Ishikawa (cell line): ENCODE data around the gene FAM180A.

Source experiments
- CEBPB ChIP-seq: IDR thresholded peaks from 2 replicates; pipeline ENCODE4 v1.6.1; 2012
- CREB1 ChIP-seq: IDR thresholded peaks from 2 replicates; pipeline ENCODE4 v1.6.1; 2012; ENCODE audit warnings: low read depth
- EGR1 ChIP-seq: IDR thresholded peaks from 2 replicates; pipeline ENCODE4 v1.6.1; 2012
- EP300 ChIP-seq: IDR thresholded peaks from 2 replicates; pipeline ENCODE4 v1.6.1; 2012; ENCODE audit warnings: borderline replicate concordance
- FOXM1 ChIP-seq: IDR thresholded peaks from 2 replicates; pipeline ENCODE4 v1.6.1; 2012; ENCODE audit warnings: low read depth, borderline replicate concordance
- NFIC ChIP-seq: IDR thresholded peaks from 2 replicates; pipeline ENCODE4 v1.6.1; 2012
- RAD21 ChIP-seq: IDR thresholded peaks from 2 replicates; pipeline ENCODE4 v1.6.1; 2012; ENCODE audit warnings: low read depth
- TAF1 ChIP-seq: IDR thresholded peaks from 2 replicates; pipeline ENCODE4 v1.6.1; 2012; ENCODE audit warnings: low read depth, mild to moderate bottlenecking
- TCF12 ChIP-seq: IDR thresholded peaks from 2 replicates; pipeline ENCODE4 v1.6.1; 2012; ENCODE audit warnings: low read depth
- TEAD4 ChIP-seq: IDR thresholded peaks from 2 replicates; pipeline ENCODE4 v1.6.1; 2012
- YY1 ChIP-seq: IDR thresholded peaks from 2 replicates; pipeline ENCODE4 v1.6.1; 2012; ENCODE audit warnings: low read depth
- ZBTB7A ChIP-seq: IDR thresholded peaks from 2 replicates; pipeline ENCODE4 v1.6.1; 2012; ENCODE audit warnings: low read depth
- TF ChIP-seq, protein P1 (sequence below): IDR thresholded peaks from 2 replicates; pipeline ENCODE4 v1.6.1; 2012
- TF ChIP-seq, protein P2 (sequence below): IDR thresholded peaks from 2 replicates; pipeline ENCODE4 v1.6.1; 2012; ENCODE audit warnings: low read depth, mild to moderate bottlenecking
- TF ChIP-seq, protein P3 (sequence below): IDR thresholded peaks from 2 replicates; pipeline ENCODE4 v1.6.1; 2012

Gene FAM180A

DNA sequence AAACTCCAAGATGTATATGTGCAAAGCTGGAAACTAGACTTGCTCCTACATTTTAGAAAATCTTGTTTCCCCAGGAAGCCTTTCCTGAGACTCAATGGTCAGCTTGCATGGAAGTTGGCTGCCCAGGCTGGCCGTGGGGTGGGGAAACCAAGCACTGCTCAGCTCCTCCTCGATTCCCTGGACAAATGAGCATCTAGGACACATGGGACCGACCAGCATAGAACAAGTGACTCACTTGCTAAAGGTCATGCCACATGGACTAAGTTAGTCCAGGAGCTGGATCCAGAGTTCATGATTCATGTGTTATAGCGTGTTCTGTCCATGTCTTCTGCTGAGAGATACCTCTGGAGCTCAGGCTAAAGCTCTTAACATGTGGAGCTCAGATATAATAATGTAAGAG is 6.2 kb downstream of the FAM180A start:
- no peak for TF ChIP-seq EP300
- TF ChIP-seq, protein P1, sequence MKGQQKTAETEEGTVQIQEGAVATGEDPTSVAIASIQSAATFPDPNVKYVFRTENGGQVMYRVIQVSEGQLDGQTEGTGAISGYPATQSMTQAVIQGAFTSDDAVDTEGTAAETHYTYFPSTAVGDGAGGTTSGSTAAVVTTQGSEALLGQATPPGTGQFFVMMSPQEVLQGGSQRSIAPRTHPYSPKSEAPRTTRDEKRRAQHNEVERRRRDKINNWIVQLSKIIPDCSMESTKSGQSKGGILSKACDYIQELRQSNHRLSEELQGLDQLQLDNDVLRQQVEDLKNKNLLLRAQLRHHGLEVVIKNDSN, result no peak
- no peak for TF ChIP-seq TCF12
- TF ChIP-seq CEBPB, result no peak
- no peak for TF ChIP-seq EGR1
- no peak for TF ChIP-seq TAF1
- TF ChIP-seq YY1, result no peak
- TF ChIP-seq FOXM1, result no peak
- TF ChIP-seq ZBTB7A, result no peak
- TF ChIP-seq NFIC, result no peak
- no peak for TF ChIP-seq TEAD4
- no peak for TF ChIP-seq CREB1
- TF ChIP-seq, protein P2, sequence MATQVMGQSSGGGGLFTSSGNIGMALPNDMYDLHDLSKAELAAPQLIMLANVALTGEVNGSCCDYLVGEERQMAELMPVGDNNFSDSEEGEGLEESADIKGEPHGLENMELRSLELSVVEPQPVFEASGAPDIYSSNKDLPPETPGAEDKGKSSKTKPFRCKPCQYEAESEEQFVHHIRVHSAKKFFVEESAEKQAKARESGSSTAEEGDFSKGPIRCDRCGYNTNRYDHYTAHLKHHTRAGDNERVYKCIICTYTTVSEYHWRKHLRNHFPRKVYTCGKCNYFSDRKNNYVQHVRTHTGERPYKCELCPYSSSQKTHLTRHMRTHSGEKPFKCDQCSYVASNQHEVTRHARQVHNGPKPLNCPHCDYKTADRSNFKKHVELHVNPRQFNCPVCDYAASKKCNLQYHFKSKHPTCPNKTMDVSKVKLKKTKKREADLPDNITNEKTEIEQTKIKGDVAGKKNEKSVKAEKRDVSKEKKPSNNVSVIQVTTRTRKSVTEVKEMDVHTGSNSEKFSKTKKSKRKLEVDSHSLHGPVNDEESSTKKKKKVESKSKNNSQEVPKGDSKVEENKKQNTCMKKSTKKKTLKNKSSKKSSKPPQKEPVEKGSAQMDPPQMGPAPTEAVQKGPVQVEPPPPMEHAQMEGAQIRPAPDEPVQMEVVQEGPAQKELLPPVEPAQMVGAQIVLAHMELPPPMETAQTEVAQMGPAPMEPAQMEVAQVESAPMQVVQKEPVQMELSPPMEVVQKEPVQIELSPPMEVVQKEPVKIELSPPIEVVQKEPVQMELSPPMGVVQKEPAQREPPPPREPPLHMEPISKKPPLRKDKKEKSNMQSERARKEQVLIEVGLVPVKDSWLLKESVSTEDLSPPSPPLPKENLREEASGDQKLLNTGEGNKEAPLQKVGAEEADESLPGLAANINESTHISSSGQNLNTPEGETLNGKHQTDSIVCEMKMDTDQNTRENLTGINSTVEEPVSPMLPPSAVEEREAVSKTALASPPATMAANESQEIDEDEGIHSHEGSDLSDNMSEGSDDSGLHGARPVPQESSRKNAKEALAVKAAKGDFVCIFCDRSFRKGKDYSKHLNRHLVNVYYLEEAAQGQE, result no peak
- no peak for TF ChIP-seq RAD21
- TF ChIP-seq, protein P3, sequence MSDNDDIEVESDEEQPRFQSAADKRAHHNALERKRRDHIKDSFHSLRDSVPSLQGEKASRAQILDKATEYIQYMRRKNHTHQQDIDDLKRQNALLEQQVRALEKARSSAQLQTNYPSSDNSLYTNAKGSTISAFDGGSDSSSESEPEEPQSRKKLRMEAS, result no peak

DNA sequence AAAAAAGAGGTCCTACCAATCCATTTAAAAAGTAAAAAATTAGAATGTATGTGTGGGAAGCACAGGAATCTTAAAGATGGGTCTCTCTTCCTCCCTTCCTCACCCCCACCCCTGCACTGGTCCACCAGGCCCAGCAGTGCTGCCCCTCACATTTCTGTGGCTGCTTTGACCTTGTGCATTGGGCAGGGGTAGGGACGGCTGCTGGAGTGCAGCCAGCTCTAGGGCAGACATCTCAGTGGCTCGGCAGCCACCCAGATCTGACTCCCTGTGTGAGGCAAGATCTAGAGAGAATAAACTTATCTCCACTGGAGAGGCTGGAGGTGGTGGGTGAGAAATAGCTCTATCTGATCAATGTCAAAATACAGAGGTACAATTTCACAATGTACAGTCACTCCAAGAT is 6.7 kb downstream of the FAM180A start:
- no peak for TF ChIP-seq ZBTB7A
- no peak for TF ChIP-seq CEBPB
- no peak for TF ChIP-seq TCF12
- no peak for TF ChIP-seq EGR1
- TF ChIP-seq TAF1, result no peak
- TF ChIP-seq EP300, result no peak
- no peak for TF ChIP-seq RAD21
- TF ChIP-seq, protein P3, result no peak
- no peak for TF ChIP-seq NFIC
- TF ChIP-seq, protein P2, result no peak

DNA sequence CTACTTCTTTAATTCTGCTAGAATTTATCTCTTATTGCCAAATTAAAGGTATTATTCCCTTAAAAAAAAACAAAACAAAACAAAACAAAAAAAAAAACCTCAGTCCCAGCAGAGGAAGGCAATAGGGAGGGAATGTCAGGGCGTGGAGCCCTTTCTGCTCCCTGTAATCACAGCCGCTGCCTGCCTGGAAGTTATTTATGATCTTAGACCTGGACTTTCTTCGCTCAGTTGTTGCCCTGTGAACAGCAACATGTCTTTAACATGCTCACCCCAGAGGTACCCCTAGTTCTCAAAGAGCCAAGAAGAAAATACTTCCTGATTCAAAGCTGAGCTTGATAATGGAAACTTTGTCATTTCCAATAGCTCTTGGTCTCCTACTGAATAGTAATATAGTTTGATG is 7.7 kb downstream of the FAM180A start:
- TF ChIP-seq CREB1, result no peak
- no peak for TF ChIP-seq TEAD4
- TF ChIP-seq RAD21, result no peak
- TF ChIP-seq TAF1, result no peak
- no peak for TF ChIP-seq FOXM1
- TF ChIP-seq YY1, result no peak
- no peak for TF ChIP-seq NFIC

DNA sequence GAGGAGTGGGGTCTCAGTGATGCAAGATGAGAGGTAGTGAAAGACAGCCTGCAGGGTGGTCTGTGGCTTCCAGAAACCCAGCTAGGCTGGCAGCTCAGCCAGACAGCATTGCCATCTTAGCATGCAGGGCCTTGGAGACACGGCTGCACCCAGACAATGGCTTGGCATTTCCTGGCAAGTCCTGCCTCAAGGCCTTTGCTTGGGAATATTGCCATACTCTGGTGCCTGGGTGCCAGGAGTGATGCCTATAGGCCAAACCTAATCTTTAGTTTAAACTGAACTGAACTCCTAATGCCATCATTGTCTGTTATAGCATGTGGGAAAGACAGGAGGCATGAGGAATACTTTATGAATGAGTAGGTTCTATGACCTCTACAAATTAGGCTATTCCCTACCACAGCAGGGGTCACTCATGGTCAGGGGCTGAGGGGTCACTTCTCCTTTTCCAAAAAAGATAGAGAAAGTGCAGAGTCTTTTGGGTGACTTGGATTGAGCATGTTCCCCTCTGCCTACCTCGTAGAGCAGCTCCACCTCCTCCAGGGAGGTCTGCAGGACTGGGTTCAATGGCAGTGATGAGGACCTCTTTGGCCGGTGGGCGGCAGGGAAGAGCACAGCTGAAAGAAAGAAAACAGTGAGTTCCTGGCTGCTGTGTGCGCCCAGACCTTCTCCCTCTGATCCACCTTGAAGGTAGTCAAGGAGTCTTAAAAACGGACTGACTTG is 11.9 kb downstream of the FAM180A start:
- TF ChIP-seq, protein P2, result no peak
- TF ChIP-seq, protein P1, result no peak
- TF ChIP-seq TAF1 (no peak), RAD21 (no peak)

DNA sequence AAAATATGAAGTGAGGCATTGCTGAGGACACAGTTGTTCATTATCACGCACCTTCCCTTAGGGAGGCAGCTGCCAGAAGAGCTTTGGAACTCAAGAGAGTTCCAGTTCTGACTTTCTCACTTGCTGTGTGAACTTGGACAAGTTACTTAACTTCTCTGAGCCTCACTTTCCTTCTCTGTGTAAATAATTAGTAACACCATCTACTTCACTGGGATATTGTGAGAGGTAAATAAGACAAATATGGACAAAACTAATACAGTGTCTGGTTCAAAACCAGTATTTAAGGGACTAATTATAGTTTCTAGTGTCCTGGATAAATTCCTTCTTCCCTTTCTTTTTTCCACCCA is 14.3 kb downstream of the FAM180A start:
- TF ChIP-seq FOXM1 (no peak), TEAD4 (no peak), EGR1 (no peak), TAF1 (no peak), CEBPB (no peak), NFIC (no peak), EP300 (no peak), CREB1 (no peak), TCF12 (no peak), ZBTB7A (no peak), YY1 (no peak), RAD21 (no peak)
- TF ChIP-seq, protein P2, result no peak
- TF ChIP-seq, protein P1, result no peak
- TF ChIP-seq, protein P3, result no peak
